Peyer's patch (tissue), 4 donors: ENCODE results near the gene VIPR1.

Experiments used
- POLR2A ChIP-seq, 2 donors: fragments of 450-650 bp; IDR thresholded peaks; one replicate each; pipeline ENCODE4 v1.5.1; 2017; ENCODE audit warnings: antibody characterized with exemption in 2 of 2, mild to moderate bottlenecking in 2 of 2, moderate library complexity in 2 of 2
- TF ChIP-seq, protein P1 (sequence below), 6 experiments: fragments of 450-650 bp in 4 of 6; fragments of 200-600 bp in 2 of 6; sonication (generic) in 1 of 6; IDR thresholded peaks; one replicate each; pipeline ENCODE4 v1.5.1; 2017 to 2019; ENCODE audit warnings: antibody characterized with exemption in 6 of 6, mild to moderate bottlenecking in 3 of 6, moderate library complexity in 1 of 6

GRCh38 chr3:42578054-42578453 lies 75.6 kb downstream of the VIPR1 start:
- TF ChIP-seq, protein P1, sequence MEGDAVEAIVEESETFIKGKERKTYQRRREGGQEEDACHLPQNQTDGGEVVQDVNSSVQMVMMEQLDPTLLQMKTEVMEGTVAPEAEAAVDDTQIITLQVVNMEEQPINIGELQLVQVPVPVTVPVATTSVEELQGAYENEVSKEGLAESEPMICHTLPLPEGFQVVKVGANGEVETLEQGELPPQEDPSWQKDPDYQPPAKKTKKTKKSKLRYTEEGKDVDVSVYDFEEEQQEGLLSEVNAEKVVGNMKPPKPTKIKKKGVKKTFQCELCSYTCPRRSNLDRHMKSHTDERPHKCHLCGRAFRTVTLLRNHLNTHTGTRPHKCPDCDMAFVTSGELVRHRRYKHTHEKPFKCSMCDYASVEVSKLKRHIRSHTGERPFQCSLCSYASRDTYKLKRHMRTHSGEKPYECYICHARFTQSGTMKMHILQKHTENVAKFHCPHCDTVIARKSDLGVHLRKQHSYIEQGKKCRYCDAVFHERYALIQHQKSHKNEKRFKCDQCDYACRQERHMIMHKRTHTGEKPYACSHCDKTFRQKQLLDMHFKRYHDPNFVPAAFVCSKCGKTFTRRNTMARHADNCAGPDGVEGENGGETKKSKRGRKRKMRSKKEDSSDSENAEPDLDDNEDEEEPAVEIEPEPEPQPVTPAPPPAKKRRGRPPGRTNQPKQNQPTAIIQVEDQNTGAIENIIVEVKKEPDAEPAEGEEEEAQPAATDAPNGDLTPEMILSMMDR (IDR thresholded peaks at IDR 0.05): no peak
- no peak for TF ChIP-seq POLR2A (IDR thresholded peaks at IDR 0.05)
